ENCODE data around the gene ELK4.

DNA sequence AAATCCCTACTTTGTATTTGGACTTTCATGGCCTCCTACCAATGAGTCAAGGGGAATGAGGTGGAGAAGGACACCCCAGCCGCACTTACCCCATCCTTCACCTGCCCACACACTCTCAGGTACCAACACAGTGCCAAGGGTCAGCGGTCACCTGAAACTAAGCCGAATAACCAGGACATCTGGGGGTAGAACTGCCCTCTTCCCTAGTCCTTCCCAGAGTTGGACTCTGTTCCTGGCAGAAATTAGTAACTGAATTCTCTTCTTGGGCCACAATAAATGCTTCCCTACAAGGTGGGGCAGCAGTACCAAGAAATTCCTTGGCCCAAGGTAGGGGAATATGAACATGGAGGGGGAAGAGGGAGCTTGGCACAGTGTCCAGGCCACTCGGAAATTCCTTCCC, 41.2 kb upstream of the ELK4 start:
- TF ChIP-seq POLR2A (IDR thresholded peaks at IDR 0.05; ENCODE audit: low read length): no peak
- no peak for TF ChIP-seq GATA1 (IDR thresholded peaks at IDR 0.05; ENCODE audit: low read depth, low read length)
